MM.1S (cell line): ENCODE results near the gene SLC43A3.

Experiments
- DNase-seq: peaks from one replicate; pipeline ENCODE4 v3.0.0-alpha.2; 2015
- H2AFZ ChIP-seq: fragments of 300-600 bp; sonication (generic); 2 replicates; pipeline ENCODE4 v1.6.0; 2016; ENCODE audit warnings: antibody characterized with exemption, low read length
- H3F3A ChIP-seq: fragments of 300-600 bp; sonication (generic); 2 replicates; pipeline ENCODE4 v1.6.1; 2016; ENCODE audit warnings: mild to moderate bottlenecking, antibody characterized with exemption, low read length, moderate library complexity, mixed read lengths; ENCODE audit not compliant: insufficient read depth
- H3K27ac ChIP-seq: fragments of 300-600 bp; sonication (generic); 2 replicates; pipeline ENCODE4 v1.5.1; 2016; ENCODE audit warnings: mild to moderate bottlenecking, low read length
- H3K27me3 ChIP-seq: fragments of 300-600 bp; sonication (generic); replicated peaks from 2 replicates; pipeline ENCODE4 v1.6.0; 2016; ENCODE audit warnings: low read length; ENCODE audit not compliant: insufficient read depth
- H3K36me3 ChIP-seq: fragments of 300-600 bp; sonication (generic); replicated peaks from 2 replicates; pipeline ENCODE4 v1.6.1; 2016; ENCODE audit warnings: mild to moderate bottlenecking, low read length, mixed read lengths; ENCODE audit not compliant: insufficient read depth
- H3K4me1 ChIP-seq: fragments of 300-600 bp; sonication (generic); 2 replicates; pipeline ENCODE4 v1.6.1; 2016; ENCODE audit warnings: low read length, mixed read lengths
- H3K4me2 ChIP-seq: fragments of 300-600 bp; sonication (generic); 2 replicates; pipeline ENCODE4 v1.6.0; 2016; ENCODE audit warnings: low read depth, low read length
- H3K4me3 ChIP-seq: fragments of 300-600 bp; sonication (generic); 2 replicates; pipeline ENCODE4 v1.5.1; 2016; ENCODE audit warnings: low read length, mixed read lengths
- H3K79me2 ChIP-seq: fragments of 300-600 bp; sonication (generic); 2 replicates; pipeline ENCODE4 v1.6.1; 2016; ENCODE audit warnings: mixed run types, low read length, mixed read lengths
- H3K9ac ChIP-seq: fragments of 300-600 bp; sonication (generic); 2 replicates; pipeline ENCODE4 v1.6.1; 2016; ENCODE audit warnings: low read length, mixed read lengths
- H3K9me2 ChIP-seq: fragments of 300-600 bp; sonication (generic); replicated peaks from 2 replicates; pipeline ENCODE4 v1.6.1; 2016; ENCODE audit warnings: mild to moderate bottlenecking, low read length, mixed read lengths; ENCODE audit not compliant: insufficient read depth
- H3K9me3 ChIP-seq: fragments of 300-600 bp; sonication (generic); replicated peaks from 2 replicates; pipeline ENCODE4 v1.6.1; 2016; ENCODE audit warnings: mild to moderate bottlenecking, low read length, mixed read lengths; ENCODE audit not compliant: insufficient read depth
- H4K20me1 ChIP-seq: fragments of 300-600 bp; sonication (generic); 2 replicates; pipeline ENCODE4 v1.6.1; 2016; ENCODE audit warnings: mild to moderate bottlenecking, low read length, moderate library complexity, mixed read lengths; ENCODE audit not compliant: insufficient read depth
- EZH2 ChIP-seq: fragments of 300-600 bp; sonication (generic); optimal IDR thresholded peaks from 2 replicates; pipeline ENCODE3; 2017; ENCODE audit warnings: low read depth, mild to moderate bottlenecking, antibody characterized with exemption, low read length, mixed read lengths
- EZH2phosphoT487 ChIP-seq: fragments of 300-600 bp; sonication (generic); IDR thresholded peaks from 2 replicates; pipeline ENCODE4 v1.6.1; 2018; ENCODE audit warnings: antibody characterized with exemption, low read length
- TF ChIP-seq, protein P1 (sequence below): fragments of 300-600 bp; sonication (generic); IDR thresholded peaks from 2 replicates; pipeline ENCODE4 v1.5.1; 2016; ENCODE audit warnings: antibody characterized with exemption, low read length, mixed read lengths

SLC43A3 gene

DNA sequence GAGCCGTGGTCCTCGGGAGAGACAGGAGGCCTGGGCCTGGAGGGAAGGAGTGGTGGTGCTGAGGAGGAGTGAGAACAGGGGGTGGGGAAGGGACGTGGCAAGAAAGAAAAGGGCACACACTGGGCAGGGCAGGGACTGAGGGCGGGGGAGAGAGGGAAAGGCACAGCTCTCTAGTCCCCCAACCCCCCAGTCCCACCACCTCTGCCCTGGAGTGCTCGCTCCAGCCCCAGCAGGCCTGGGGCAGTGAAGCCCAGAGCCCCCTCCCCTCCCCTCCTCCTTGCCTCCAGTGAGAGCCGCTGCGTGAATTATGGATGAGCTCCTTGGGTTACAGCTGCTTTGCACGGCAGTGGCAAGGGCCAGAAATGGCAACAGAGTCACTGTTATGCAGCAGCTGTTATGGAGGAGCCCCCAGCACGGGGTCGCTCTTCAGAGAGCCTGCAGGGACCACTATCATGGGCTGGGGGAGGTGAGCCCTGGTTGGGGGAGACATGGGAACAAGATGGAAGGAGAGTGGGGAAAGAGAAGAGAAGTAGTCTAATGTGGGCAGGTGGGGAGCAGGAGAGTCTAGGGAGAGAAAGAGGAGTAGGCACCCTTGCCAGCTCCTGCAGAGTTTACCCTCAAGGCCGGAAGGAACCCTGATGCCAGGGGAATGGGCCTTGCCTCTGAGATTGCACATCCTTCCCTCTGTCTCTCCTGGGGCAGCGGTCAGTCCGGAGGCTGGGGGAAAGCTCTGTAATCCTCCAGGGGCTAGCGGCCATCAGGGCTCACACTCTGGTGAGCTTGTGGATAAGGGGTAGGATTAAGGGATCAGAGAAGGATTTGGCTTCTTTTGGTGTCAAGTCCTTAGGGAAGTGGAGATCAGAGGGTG lies 37.0 kb upstream of the SLC43A3 start:
- no peak overlapping the region for H2AFZ ChIP-seq
- no peaks in the 10 kb centered on the region for H3K9me2 ChIP-seq
- TF ChIP-seq EZH2 (no peak), EZH2phosphoT487 (no peak)
- TF ChIP-seq, protein P1, sequence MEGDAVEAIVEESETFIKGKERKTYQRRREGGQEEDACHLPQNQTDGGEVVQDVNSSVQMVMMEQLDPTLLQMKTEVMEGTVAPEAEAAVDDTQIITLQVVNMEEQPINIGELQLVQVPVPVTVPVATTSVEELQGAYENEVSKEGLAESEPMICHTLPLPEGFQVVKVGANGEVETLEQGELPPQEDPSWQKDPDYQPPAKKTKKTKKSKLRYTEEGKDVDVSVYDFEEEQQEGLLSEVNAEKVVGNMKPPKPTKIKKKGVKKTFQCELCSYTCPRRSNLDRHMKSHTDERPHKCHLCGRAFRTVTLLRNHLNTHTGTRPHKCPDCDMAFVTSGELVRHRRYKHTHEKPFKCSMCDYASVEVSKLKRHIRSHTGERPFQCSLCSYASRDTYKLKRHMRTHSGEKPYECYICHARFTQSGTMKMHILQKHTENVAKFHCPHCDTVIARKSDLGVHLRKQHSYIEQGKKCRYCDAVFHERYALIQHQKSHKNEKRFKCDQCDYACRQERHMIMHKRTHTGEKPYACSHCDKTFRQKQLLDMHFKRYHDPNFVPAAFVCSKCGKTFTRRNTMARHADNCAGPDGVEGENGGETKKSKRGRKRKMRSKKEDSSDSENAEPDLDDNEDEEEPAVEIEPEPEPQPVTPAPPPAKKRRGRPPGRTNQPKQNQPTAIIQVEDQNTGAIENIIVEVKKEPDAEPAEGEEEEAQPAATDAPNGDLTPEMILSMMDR, result no peak
- no peak for DNase-seq
- H3K36me3 ChIP-seq, result no peaks in the 10 kb centered on the region
- H3K4me3 ChIP-seq, result no peak overlapping the region
- no peaks in the 10 kb centered on the region for H3K9me3 ChIP-seq
- no peak overlapping the region for H3K27ac ChIP-seq
- no peak overlapping the region for H3K9ac ChIP-seq
- no peaks in the 10 kb centered on the region for H3K79me2 ChIP-seq
- no peaks in the 10 kb centered on the region for H4K20me1 ChIP-seq
- H3K27me3 ChIP-seq, result peaks cover 12% of the 10 kb centered on the region
- peaks cover 9% of the 10 kb centered on the region for H3K4me1 ChIP-seq
- H3K4me2 ChIP-seq, result no peak overlapping the region
- 0 out of 2 replicates have a peak, but pooled peaks cover 3% of the 10 kb centered on the region for H3F3A ChIP-seq

DNA sequence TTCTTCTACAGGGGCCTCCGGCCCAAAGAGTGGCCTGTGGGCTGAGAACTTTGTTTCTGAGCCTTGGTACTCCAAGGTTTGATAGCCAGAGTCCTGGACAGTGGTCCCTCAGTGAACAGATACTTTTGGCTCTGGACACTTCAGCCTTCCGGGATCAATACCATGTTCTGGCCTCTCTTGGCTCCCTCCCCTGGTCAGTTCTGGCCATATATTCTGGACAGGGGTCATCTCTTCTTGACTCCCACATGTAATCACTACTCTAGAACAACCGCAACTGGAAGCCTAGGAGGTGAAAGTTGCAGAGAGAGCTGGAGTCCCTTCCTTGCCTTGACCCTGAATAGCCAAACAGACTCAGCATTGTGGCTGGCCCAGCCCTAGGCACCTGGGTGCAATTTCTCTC lies 35.7 kb upstream of the SLC43A3 start:
- Histone ChIP-seq H3F3A (0 out of 2 replicates have a peak, but pooled peaks cover 3% of the 10 kb centered on the region), H3K4me3 (no peak overlapping the region), H3K27ac (no peak overlapping the region), H3K9ac (no peak overlapping the region), H3K79me2 (no peaks in the 10 kb centered on the region), H3K9me3 (no peaks in the 10 kb centered on the region), H3K9me2 (no peaks in the 10 kb centered on the region), H3K36me3 (no peaks in the 10 kb centered on the region), H3K4me2 (no peak overlapping the region), H3K27me3 (peaks cover 13% of the 10 kb centered on the region), H4K20me1 (no peaks in the 10 kb centered on the region), H3K4me1 (peaks cover 14% of the 10 kb centered on the region), H2AFZ (no peak overlapping the region)
- no peak for DNase-seq
- TF ChIP-seq, protein P1, result no peak
- TF ChIP-seq EZH2 (no peak), EZH2phosphoT487 (no peak)

DNA sequence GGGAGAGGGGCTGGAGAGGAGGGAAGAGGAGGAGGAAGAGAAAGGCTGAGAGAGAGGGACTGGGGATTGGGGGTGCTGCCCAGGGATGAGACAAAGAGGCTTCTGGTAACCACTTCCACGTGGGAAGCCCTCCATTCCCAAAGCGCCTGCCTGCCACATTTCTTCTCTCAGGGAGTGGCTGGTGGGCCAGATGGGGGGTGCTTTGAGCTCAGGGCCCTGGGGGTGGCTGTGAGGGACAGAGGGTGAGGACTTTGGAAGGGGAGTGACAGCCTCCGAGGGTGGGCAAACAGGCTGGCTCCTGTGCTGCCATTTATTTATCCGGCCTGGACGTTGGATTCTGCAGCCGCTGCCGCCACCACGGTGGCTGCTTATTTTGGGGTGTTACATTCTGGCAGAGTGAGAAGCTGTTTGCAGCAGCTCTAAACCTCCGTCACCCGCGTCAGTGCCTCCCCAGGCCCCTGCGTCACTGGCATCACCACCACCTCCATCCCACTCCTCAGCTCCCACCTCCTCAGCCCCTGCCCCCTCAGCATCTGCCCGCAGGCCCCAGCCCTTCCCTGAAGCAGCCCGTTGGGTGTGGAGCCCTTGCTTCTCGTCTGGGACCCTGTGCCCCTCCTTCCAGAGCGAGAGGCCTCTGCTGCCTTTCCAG lies 35.0 kb upstream of the SLC43A3 start:
- Histone ChIP-seq H3F3A (0 out of 2 replicates have a peak, but pooled peaks cover 3% of the 10 kb centered on the region), H3K9ac (no peak overlapping the region), H3K27ac (no peak overlapping the region), H3K79me2 (no peaks in the 10 kb centered on the region), H4K20me1 (no peaks in the 10 kb centered on the region), H3K4me3 (no peak overlapping the region), H2AFZ (no peak overlapping the region), H3K4me1 (peaks cover 17% of the 10 kb centered on the region), H3K36me3 (no peaks in the 10 kb centered on the region), H3K9me3 (no peaks in the 10 kb centered on the region), H3K4me2 (no peak overlapping the region), H3K9me2 (no peaks in the 10 kb centered on the region), H3K27me3 (peaks cover 13% of the 10 kb centered on the region)
- no peak for DNase-seq
- TF ChIP-seq EZH2 (no peak), EZH2phosphoT487 (no peak)
- TF ChIP-seq, protein P1, result no peak
